H1 (cell line): ENCODE data around the gene CCT4.

Experiments
- CEBPB ChIP-seq: IDR thresholded peaks from 2 replicates; pipeline ENCODE4 v1.6.1; 2012; ENCODE audit warnings: low read depth, low read length
- GABPA ChIP-seq: IDR thresholded peaks from 2 replicates; pipeline ENCODE4 v1.6.1; 2011; ENCODE audit warnings: mild to moderate bottlenecking, low read length, moderate library complexity, borderline replicate concordance; ENCODE audit not compliant: insufficient read depth
- JUN ChIP-seq: IDR thresholded peaks from 2 replicates; pipeline ENCODE4 v1.6.1; 2011; ENCODE audit warnings: low read depth, mild to moderate bottlenecking, improper control_type of control experiment, low read length
- JUND ChIP-seq: IDR thresholded peaks from 2 replicates; pipeline ENCODE4 v1.6.1; 2011; ENCODE audit warnings: mild to moderate bottlenecking, improper control_type of control experiment, low read length
- POLR2A ChIP-seq, 2 experiments: IDR thresholded peaks; 1 replicate in 1 of 2; 2 replicates in 1 of 2; pipeline ENCODE4 v1.6.1; 2011; ENCODE audit warnings: low read depth in 2 of 2, low read length in 2 of 2, mild to moderate bottlenecking in 2 of 2; ENCODE audit errors: control extremely low read depth in 1 of 2
- POLR2AphosphoS5 ChIP-seq: IDR thresholded peaks from 2 replicates; pipeline ENCODE4 v1.6.1; 2011; ENCODE audit warnings: low read depth, low read length
- SAP30 ChIP-seq: fragments of 300-600 bp; sonication (generic); IDR thresholded peaks from 2 replicates; pipeline ENCODE4 v1.7.1; 2012; ENCODE audit warnings: low read length, moderate library complexity, mild to moderate bottlenecking, inconsistent platforms; ENCODE audit not compliant: insufficient read depth, insufficient replicate concordance
- SIX5 ChIP-seq: IDR thresholded peaks from 2 replicates; pipeline ENCODE4 v1.6.1; 2011; ENCODE audit warnings: mild to moderate bottlenecking, low read depth, low read length
- TAF7 ChIP-seq: optimal IDR thresholded peaks from 2 replicates; pipeline ENCODE3; 2011; ENCODE audit warnings: low read depth, mild to moderate bottlenecking, inconsistent platforms, low read length, moderate library complexity, borderline replicate concordance
- TEAD4 ChIP-seq: IDR thresholded peaks from 2 replicates; pipeline ENCODE4 v1.6.1; 2012; ENCODE audit warnings: low read depth, low read length, inconsistent platforms, mixed read lengths
- YY1 ChIP-seq: IDR thresholded peaks from 2 replicates; pipeline ENCODE4 v1.6.1; 2011; ENCODE audit warnings: low read depth, mild to moderate bottlenecking, low read length
- TF ChIP-seq, protein P1 (sequence below), 3 experiments: IDR thresholded peaks; 1 replicate in 2 of 3; 2 replicates in 1 of 3; pipeline versions ENCODE4 v1.5.1 to v1.6.1; 2011; ENCODE audit warnings: low read length in 3 of 3, mild to moderate bottlenecking in 3 of 3, inconsistent platforms in 2 of 3, low read depth in 1 of 3, moderate library complexity in 1 of 3; ENCODE audit not compliant: insufficient read depth in 1 of 3; ENCODE audit errors: control extremely low read depth in 1 of 3
- TF ChIP-seq, protein P2 (sequence below): IDR thresholded peaks from 2 replicates; pipeline ENCODE4 v1.6.1; 2011; ENCODE audit warnings: low read depth, mild to moderate bottlenecking, low read length; ENCODE audit not compliant: insufficient read depth
- TF ChIP-seq, protein P3 (sequence below): IDR thresholded peaks from 2 replicates; pipeline ENCODE4 v1.6.1; 2012; ENCODE audit warnings: low read length, inconsistent platforms

DNA sequence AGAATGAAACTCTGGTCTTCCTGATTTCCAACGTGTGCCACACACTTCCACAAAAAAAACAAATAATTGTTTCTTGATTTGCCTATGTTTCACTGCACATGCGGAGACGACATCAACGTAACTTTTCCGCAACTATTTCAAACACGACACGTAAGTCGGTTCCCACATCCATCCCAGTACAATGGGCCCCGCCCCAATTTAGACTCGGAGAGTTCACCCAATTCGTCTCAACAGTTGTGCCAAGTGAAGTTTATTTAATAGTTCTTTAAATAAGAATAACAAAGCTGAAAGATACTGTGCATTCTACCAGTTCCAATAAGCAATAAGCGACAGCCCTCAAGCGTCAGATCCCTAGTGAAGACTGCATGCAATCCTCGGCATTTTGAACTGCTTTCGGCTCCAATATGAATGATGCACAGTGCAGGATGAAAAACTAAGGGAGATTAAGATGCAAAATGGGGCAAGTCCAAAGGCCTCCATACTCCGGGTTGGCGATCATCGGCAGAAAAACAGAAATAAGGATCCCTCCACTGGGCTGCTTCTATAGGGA lies 664 bp downstream of the CCT4 start:
- TF ChIP-seq POLR2A (IDR thresholded peaks at IDR 0.05; ENCODE audit: control extremely low read depth in 1 of 2, low read depth in 2 of 2, low read length in 2 of 2) (no peak), SAP30 (no peak), GABPA (no peak), CEBPB (no peak), TEAD4 (no peak), JUN (no peak), POLR2AphosphoS5 (no peak), YY1 (no peak), SIX5 (no peak), TAF7 (no peak), JUND (no peak)
- TF ChIP-seq, protein P1, sequence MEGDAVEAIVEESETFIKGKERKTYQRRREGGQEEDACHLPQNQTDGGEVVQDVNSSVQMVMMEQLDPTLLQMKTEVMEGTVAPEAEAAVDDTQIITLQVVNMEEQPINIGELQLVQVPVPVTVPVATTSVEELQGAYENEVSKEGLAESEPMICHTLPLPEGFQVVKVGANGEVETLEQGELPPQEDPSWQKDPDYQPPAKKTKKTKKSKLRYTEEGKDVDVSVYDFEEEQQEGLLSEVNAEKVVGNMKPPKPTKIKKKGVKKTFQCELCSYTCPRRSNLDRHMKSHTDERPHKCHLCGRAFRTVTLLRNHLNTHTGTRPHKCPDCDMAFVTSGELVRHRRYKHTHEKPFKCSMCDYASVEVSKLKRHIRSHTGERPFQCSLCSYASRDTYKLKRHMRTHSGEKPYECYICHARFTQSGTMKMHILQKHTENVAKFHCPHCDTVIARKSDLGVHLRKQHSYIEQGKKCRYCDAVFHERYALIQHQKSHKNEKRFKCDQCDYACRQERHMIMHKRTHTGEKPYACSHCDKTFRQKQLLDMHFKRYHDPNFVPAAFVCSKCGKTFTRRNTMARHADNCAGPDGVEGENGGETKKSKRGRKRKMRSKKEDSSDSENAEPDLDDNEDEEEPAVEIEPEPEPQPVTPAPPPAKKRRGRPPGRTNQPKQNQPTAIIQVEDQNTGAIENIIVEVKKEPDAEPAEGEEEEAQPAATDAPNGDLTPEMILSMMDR (IDR thresholded peaks at IDR 0.05; ENCODE audit: control extremely low read depth in 1 of 3, insufficient read depth in 1 of 3, low read depth in 1 of 3, low read length in 3 of 3) = no peak
- TF ChIP-seq, protein P2, sequence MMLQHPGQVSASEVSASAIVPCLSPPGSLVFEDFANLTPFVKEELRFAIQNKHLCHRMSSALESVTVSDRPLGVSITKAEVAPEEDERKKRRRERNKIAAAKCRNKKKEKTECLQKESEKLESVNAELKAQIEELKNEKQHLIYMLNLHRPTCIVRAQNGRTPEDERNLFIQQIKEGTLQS = no peak
- TF ChIP-seq, protein P3, sequence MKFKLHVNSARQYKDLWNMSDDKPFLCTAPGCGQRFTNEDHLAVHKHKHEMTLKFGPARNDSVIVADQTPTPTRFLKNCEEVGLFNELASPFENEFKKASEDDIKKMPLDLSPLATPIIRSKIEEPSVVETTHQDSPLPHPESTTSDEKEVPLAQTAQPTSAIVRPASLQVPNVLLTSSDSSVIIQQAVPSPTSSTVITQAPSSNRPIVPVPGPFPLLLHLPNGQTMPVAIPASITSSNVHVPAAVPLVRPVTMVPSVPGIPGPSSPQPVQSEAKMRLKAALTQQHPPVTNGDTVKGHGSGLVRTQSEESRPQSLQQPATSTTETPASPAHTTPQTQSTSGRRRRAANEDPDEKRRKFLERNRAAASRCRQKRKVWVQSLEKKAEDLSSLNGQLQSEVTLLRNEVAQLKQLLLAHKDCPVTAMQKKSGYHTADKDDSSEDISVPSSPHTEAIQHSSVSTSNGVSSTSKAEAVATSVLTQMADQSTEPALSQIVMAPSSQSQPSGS = no peak
